A673 (cell line): ENCODE measurements around the gene DGKQ. TPM values are rescaled to one million over a fixed set of nuclear protein-coding genes. Genes with fewer than 3 reads are reported as not detected.

ENCODE experiments used
- BruUV-seq: library from RNA; stranded (reverse); fragments of 400-500 nt; replicated peaks from 2 replicates; lab custom pipeline; 2021; lab: Mats Ljungman, UMichigan
- CTCF ChIA-PET: fragments of 300-600 bp; sonication (Branson Sonifier 250); formaldehyde crosslinking; loops from one replicate; lab custom pipeline; 2022; ENCODE audit warnings: antibody characterized with exemption; lab: Charles Lee
- POLR2A ChIA-PET: fragments of 300-600 bp; sonication (Branson Sonifier 250); formaldehyde crosslinking; loops from one replicate; lab custom pipeline; 2022; ENCODE audit warnings: antibody characterized with exemption; ENCODE audit not compliant: low non-redundant PET; lab: Charles Lee
- DNase-seq: peaks from one replicate; pipeline ENCODE4 v3.0.0-alpha.2; 2015; ENCODE audit warnings: low spot score
- H3K27ac ChIP-seq: fragments of 200-600 bp; sonication (generic); 2 replicates; pipeline ENCODE4 v1.5.1; 2016; ENCODE audit warnings: mixed run types, low read depth, mild to moderate bottlenecking, mixed read lengths, antibody characterized with exemption, low read length; ENCODE audit not compliant: poor library complexity, severe bottlenecking
- H3K27me3 ChIP-seq: fragments of 200-600 bp; sonication (generic); replicated peaks from 2 replicates; pipeline ENCODE4 v1.6.1; 2017; ENCODE audit warnings: mixed run types, low read depth, mild to moderate bottlenecking, mixed read lengths, antibody characterized with exemption, low read length; ENCODE audit not compliant: insufficient read depth, poor library complexity
- H3K36me3 ChIP-seq: fragments of 200-600 bp; sonication (generic); 2 replicates; pipeline ENCODE4 v1.6.1; 2016; ENCODE audit warnings: mixed run types, mild to moderate bottlenecking, mixed read lengths, antibody characterized with exemption, low read length; ENCODE audit not compliant: insufficient read depth, poor library complexity, severe bottlenecking
- H3K4me1 ChIP-seq: fragments of 200-600 bp; sonication (generic); 2 replicates; pipeline ENCODE4 v1.6.1; 2017; ENCODE audit warnings: mixed run types, mild to moderate bottlenecking, mixed read lengths, antibody characterized with exemption, low read length; ENCODE audit not compliant: insufficient read depth, poor library complexity, severe bottlenecking
- H3K4me3 ChIP-seq: fragments of 200-600 bp; sonication (generic); 2 replicates; pipeline ENCODE4 v1.5.1; 2016; ENCODE audit warnings: low read depth, mixed run types, mild to moderate bottlenecking, mixed read lengths, low read length; ENCODE audit not compliant: poor library complexity, severe bottlenecking
- H3K9me3 ChIP-seq: fragments of 200-600 bp; sonication (generic); 2 replicates; pipeline ENCODE4 v1.6.1; 2016; ENCODE audit warnings: mixed run types, low read depth, mild to moderate bottlenecking, mixed read lengths, antibody characterized with exemption, low read length; ENCODE audit not compliant: poor library complexity, severe bottlenecking
- CTCF ChIP-seq: fragments of 300-800, 200-600 bp; sonication (generic); conservative IDR thresholded peaks from 2 replicates; pipeline ENCODE4 v1.5.1; 2017; ENCODE audit warnings: low read depth, mild to moderate bottlenecking, antibody characterized with exemption, low read length, moderate library complexity, mixed read lengths
- EZH2 ChIP-seq: fragments of 200-600 bp; sonication (generic); IDR thresholded peaks from 2 replicates; pipeline ENCODE4 v1.6.1; 2017; ENCODE audit warnings: borderline replicate concordance, low read depth, mild to moderate bottlenecking, mixed read lengths, antibody characterized with exemption, low read length; ENCODE audit not compliant: poor library complexity, severe bottlenecking
- intact Hi-C: fragments of 100-400 bp; cut with micrococcal nuclease; formaldehyde crosslinking; loops from one replicate; pipeline ENCODE4 v1.10.0; 2022; ENCODE audit not compliant: unreplicated experiment
- total RNA-seq: library from RNA; stranded (reverse); gene quantifications from 2 replicates; pipeline ENCODE4 v1.2.3, GENCODE V29; 2021

The DGKQ gene
- total RNA-seq, 1 experiment from 2014 or later = 8.8 TPM

- Histone ChIP-seq H3K9me3 (no peaks in the 10 kb centered on the region), H3K4me1 (peaks cover 19% of the 10 kb centered on the region), H3K27ac (no peak overlapping the region), H3K4me3 (no peak overlapping the region), H3K36me3 (no peaks in the 10 kb centered on the region), H3K27me3 (no peaks in the 10 kb centered on the region)
- intact Hi-C loops = loop anchor here (5.0 kb wide), 1 partner anchor 94 kb away; no protein-coding TSS in a partner anchor
- no TSS peak for BruUV-seq
- DNase-seq = no peak
- CTCF ChIA-PET = no interaction called here
- no peak for TF ChIP-seq CTCF
- TF ChIP-seq EZH2 = no peak
- POLR2A ChIA-PET = no interaction called here
Observed at GRCh38 chr4:926538-926937, 46.8 kb downstream of the DGKQ start.

DNA sequence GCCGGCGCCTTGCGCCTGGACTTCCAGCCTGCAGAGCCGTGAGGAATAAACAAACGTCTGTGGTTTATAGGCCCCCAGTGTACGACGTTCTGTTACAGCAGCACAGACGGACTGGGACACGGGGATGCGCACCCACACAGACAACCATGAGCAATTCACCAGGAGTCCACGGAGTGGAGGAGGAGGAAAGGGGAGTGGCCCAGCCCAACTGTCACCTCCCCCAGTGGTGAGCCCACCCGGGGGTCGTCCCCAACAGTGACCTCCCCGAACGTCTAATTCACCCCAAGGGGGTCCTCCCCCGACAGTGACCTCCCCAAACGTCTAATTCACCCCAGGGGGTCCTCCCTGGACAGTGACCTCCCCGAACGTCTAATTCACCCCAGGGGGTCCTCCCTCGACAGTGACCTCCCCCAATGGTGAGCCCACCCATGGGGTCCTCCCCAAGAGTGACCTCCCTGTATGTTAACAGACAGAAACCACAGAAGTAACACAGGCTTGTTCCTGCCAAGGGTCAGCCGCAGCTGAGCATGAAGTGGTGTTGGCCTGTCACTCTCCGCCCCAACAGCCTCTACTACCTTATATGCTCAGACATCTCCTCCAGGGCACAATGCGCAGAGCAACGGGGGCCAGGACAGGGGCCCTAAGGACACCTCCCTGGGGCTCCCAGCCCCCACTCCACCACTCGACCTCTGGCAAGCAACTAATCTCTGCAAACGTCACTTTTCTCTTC lies 47.4 kb downstream of the DGKQ start:
- no peak for DNase-seq
- H3K27ac ChIP-seq = no peak overlapping the region
- intact Hi-C loops = loop anchor here (5.0 kb wide), 1 partner anchor 94 kb away; no protein-coding TSS in a partner anchor
- H3K36me3 ChIP-seq = no peaks in the 10 kb centered on the region
- POLR2A ChIA-PET = no interaction called here
- CTCF ChIA-PET = no interaction called here
- H3K4me1 ChIP-seq = peaks cover 14% of the 10 kb centered on the region
- H3K27me3 ChIP-seq = no peaks in the 10 kb centered on the region
- BruUV-seq = no TSS peak
- no peak overlapping the region for H3K4me3 ChIP-seq
- TF ChIP-seq CTCF = no peak
- no peak for TF ChIP-seq EZH2
- H3K9me3 ChIP-seq = no peaks in the 10 kb centered on the region

GRCh38 chr4:925171-925570 lies 48.2 kb downstream of the DGKQ start:
- TF ChIP-seq CTCF = no peak
- no peak for TF ChIP-seq EZH2
- H3K4me1 ChIP-seq = peaks cover 6% of the 10 kb centered on the region
- POLR2A ChIA-PET = no interaction called here
- CTCF ChIA-PET = no interaction called here
- H3K4me3 ChIP-seq = no peak overlapping the region
- no peak overlapping the region for H3K27ac ChIP-seq
- no peaks in the 10 kb centered on the region for H3K27me3 ChIP-seq
- DNase-seq = no peak
- no peaks in the 10 kb centered on the region for H3K36me3 ChIP-seq
- BruUV-seq = no TSS peak
- intact Hi-C loops = loop anchor here (5.0 kb wide), 1 partner anchor 93 kb away; no protein-coding TSS in a partner anchor
- H3K9me3 ChIP-seq = no peaks in the 10 kb centered on the region
